H9 (cell line): ENCODE measurements around the gene NRXN2. TPM values are rescaled to one million over a fixed set of nuclear protein-coding genes. Genes with fewer than 3 reads are reported as not detected.

Source experiments
- DNase-seq: peaks from one replicate; pipeline ENCODE4 v3.0.0-alpha.2; 2017
- H2AFZ ChIP-seq: one replicate; pipeline ENCODE4 v1.6.1; 2013; ENCODE audit warnings: mild to moderate bottlenecking, low read length, control low read depth, moderate library complexity
- H2AK5ac ChIP-seq: 2 replicates; pipeline ENCODE4 v1.6.1; 2013; ENCODE audit warnings: low read length, control low read depth, mixed read lengths; ENCODE audit not compliant: insufficient read length
- H2BK120ac ChIP-seq: one replicate; pipeline ENCODE4 v1.6.1; 2013; ENCODE audit warnings: low read depth, mild to moderate bottlenecking, low read length, control low read depth, inconsistent platforms; ENCODE audit not compliant: poor library complexity, severe bottlenecking
- H2BK12ac ChIP-seq: 2 replicates; pipeline ENCODE4 v1.6.1; 2013; ENCODE audit warnings: low read length, control low read depth, mixed read lengths, low read depth; ENCODE audit not compliant: insufficient read length
- H2BK15ac ChIP-seq: 2 replicates; pipeline ENCODE4 v1.6.1; 2013; ENCODE audit warnings: low read depth, low read length, control low read depth
- H2BK20ac ChIP-seq: one replicate; pipeline ENCODE4 v1.6.1; 2013; ENCODE audit warnings: low read depth, mild to moderate bottlenecking, low read length, control low read depth, inconsistent platforms; ENCODE audit not compliant: poor library complexity, severe bottlenecking
- H2BK5ac ChIP-seq: 2 replicates; pipeline ENCODE4 v1.6.1; 2013; ENCODE audit warnings: low read length, control low read depth, mixed read lengths; ENCODE audit not compliant: insufficient read length
- H3K14ac ChIP-seq: 2 replicates; pipeline ENCODE4 v1.6.1; 2013; ENCODE audit warnings: low read length, control low read depth; ENCODE audit not compliant: insufficient read depth
- H3K18ac ChIP-seq: 2 replicates; pipeline ENCODE4 v1.6.1; 2013; ENCODE audit warnings: low read depth, mild to moderate bottlenecking, mixed read lengths, low read length, control low read depth; ENCODE audit not compliant: insufficient read length
- H3K23ac ChIP-seq: 2 replicates; pipeline ENCODE4 v1.6.1; 2013; ENCODE audit warnings: low read length, control low read depth, mixed read lengths, low read depth; ENCODE audit not compliant: insufficient read length
- H3K23me2 ChIP-seq: 2 replicates; pipeline ENCODE4 v1.6.1; 2013; ENCODE audit warnings: low read depth, mild to moderate bottlenecking, mixed read lengths, low read length, control low read depth; ENCODE audit not compliant: insufficient read length, poor library complexity, severe bottlenecking
- H3K27ac ChIP-seq: 2 replicates; pipeline ENCODE4 v1.5.1; 2013; ENCODE audit warnings: low read length, control low read depth, mixed read lengths, low read depth; ENCODE audit not compliant: insufficient read length
- H3K27me3 ChIP-seq: 2 replicates; pipeline ENCODE4 v1.6.1; 2013; ENCODE audit warnings: low read length, control low read depth, inconsistent platforms; ENCODE audit not compliant: insufficient read depth
- H3K4ac ChIP-seq: 2 replicates; pipeline ENCODE4 v1.6.1; 2013; ENCODE audit warnings: low read depth, mild to moderate bottlenecking, control low read depth, inconsistent platforms, low read length, moderate library complexity
- H3K4me1 ChIP-seq: 2 replicates; pipeline ENCODE4 v1.6.1; 2013; ENCODE audit warnings: low read length, control low read depth, inconsistent platforms; ENCODE audit not compliant: insufficient read depth
- H3K4me2 ChIP-seq: 2 replicates; pipeline ENCODE4 v1.6.1; 2013; ENCODE audit warnings: low read length, control low read depth, mixed read lengths; ENCODE audit not compliant: insufficient read length, insufficient read depth
- H3K56ac ChIP-seq: 2 replicates; pipeline ENCODE4 v1.6.1; 2013; ENCODE audit warnings: low read depth, mild to moderate bottlenecking, mixed read lengths, low read length, control low read depth; ENCODE audit not compliant: insufficient read length
- H3K79me1 ChIP-seq: 2 replicates; pipeline ENCODE4 v1.6.1; 2013; ENCODE audit warnings: low read depth, mild to moderate bottlenecking, moderate library complexity, low read length, control low read depth, inconsistent platforms; ENCODE audit not compliant: insufficient read depth, poor library complexity, severe bottlenecking
- H3K79me2 ChIP-seq: 2 replicates; pipeline ENCODE4 v1.6.1; 2013; ENCODE audit warnings: low read length, control low read depth, inconsistent platforms; ENCODE audit not compliant: insufficient read depth
- H3K9ac ChIP-seq: 2 replicates; pipeline ENCODE4 v1.6.1; 2013; ENCODE audit warnings: low read length, control low read depth, mixed read lengths; ENCODE audit not compliant: insufficient read length; ENCODE audit errors: extremely low read depth
- H3K9me3 ChIP-seq: one replicate; pipeline ENCODE4 v1.6.1; 2013; ENCODE audit warnings: low read depth, low read length, inconsistent platforms; ENCODE audit not compliant: control insufficient read depth
- H3T11ph ChIP-seq: one replicate; pipeline ENCODE4 v1.6.1; 2013; ENCODE audit warnings: mild to moderate bottlenecking, low read length, control low read depth, inconsistent platforms
- H4K20me1 ChIP-seq: one replicate; pipeline ENCODE4 v1.6.1; 2013; ENCODE audit not compliant: control insufficient read depth, insufficient read length, insufficient read depth
- H4K5ac ChIP-seq: 2 replicates; pipeline ENCODE4 v1.6.1; 2013; ENCODE audit warnings: low read depth, mild to moderate bottlenecking, mixed read lengths, low read length, control low read depth; ENCODE audit not compliant: insufficient read length
- H4K8ac ChIP-seq: replicated peaks from 2 replicates; pipeline ENCODE4 v1.6.1; 2013; ENCODE audit warnings: low read length, control low read depth, mixed read lengths, low read depth; ENCODE audit not compliant: insufficient read length
- H4K91ac ChIP-seq: 2 replicates; pipeline ENCODE4 v1.6.1; 2013; ENCODE audit warnings: low read depth, mild to moderate bottlenecking, moderate library complexity, mixed read lengths, low read length, control low read depth; ENCODE audit not compliant: insufficient read length
- H3K27ac Mint-ChIP-seq, 3 experiments: 2 replicates in 2 of 3; 3 replicates in 1 of 3; pipeline ENCODE4 v1.8.0; 2020 to 2021; ENCODE audit warnings: mixed read lengths in 3 of 3, mild to moderate bottlenecking in 1 of 3, moderate library complexity in 1 of 3
- H3K27me3 Mint-ChIP-seq: 2 replicates; pipeline ENCODE4 v1.8.0; 2021; ENCODE audit warnings: low read depth, mild to moderate bottlenecking, moderate library complexity, mixed read lengths
- H3K36me3 Mint-ChIP-seq, 3 experiments: 2 replicates in 2 of 3; 3 replicates in 1 of 3; pipeline ENCODE4 v1.8.0; 2020 to 2021; ENCODE audit warnings: low read depth in 3 of 3, mixed read lengths in 3 of 3; ENCODE audit not compliant: insufficient read depth in 1 of 3
- H3K4me1 Mint-ChIP-seq, 2 experiments: 2 replicates each; pipeline ENCODE4 v1.8.0; 2020; ENCODE audit warnings: mixed read lengths in 2 of 2
- H3K4me3 Mint-ChIP-seq, 2 experiments: 2 replicates in 1 of 2; 3 replicates in 1 of 2; pipeline ENCODE4 v1.8.0; 2020 to 2021; ENCODE audit warnings: mild to moderate bottlenecking in 2 of 2, mixed read lengths in 2 of 2, moderate library complexity in 1 of 2
- H3K9me3 Mint-ChIP-seq, 2 experiments: 2 replicates in 1 of 2; 3 replicates in 1 of 2; pipeline ENCODE4 v1.8.0; 2020; ENCODE audit warnings: mild to moderate bottlenecking in 2 of 2, mixed read lengths in 2 of 2, moderate library complexity in 1 of 2
- CTCF ChIP-seq: fragments of 200-600 bp; sonication (generic); conservative IDR thresholded peaks from 3 replicates; pipeline ENCODE4 v1.8.0; 2021; ENCODE audit warnings: antibody characterized with exemption, mild to moderate bottlenecking
- WGBS: extraction: QIAGEN DNeasy Blood & Tissue Kit; methylation state at CpG from one replicate; pipeline ENCODE4 v1.1.7; 2013; ENCODE audit warnings: missing lambda C conversion rate, low lambda C conversion rate, mixed read lengths; ENCODE audit not compliant: insufficient read length; ENCODE audit errors: extremely low coverage; 5-methylcytosine and 5-hydroxymethylcytosine counted together
- total RNA-seq: library from RNA; stranded (reverse); gene quantifications from 2 replicates; pipeline ENCODE4 v1.2.1, GENCODE V29; 2021

The NRXN2 gene
- total RNA-seq, 1 experiment from 2014 or later = 3.9 TPM

GRCh38 chr11:64581057-64581523, 141.9 kb downstream of the NRXN2 start:
- H3K9ac ChIP-seq = no peak overlapping the region
- no peak overlapping the region for H4K91ac ChIP-seq
- H3K56ac ChIP-seq = no peak overlapping the region
- H3K4me1 ChIP-seq = no peaks in the 10 kb centered on the region
- H3K18ac ChIP-seq = no peak overlapping the region
- no peak overlapping the region for H3K4me3 Mint-ChIP-seq
- H2BK5ac ChIP-seq = no peak overlapping the region
- no peak overlapping the region for H2AFZ ChIP-seq
- no peak overlapping the region for H3K27ac Mint-ChIP-seq
- no peak for DNase-seq
- no peak overlapping the region for H2BK20ac ChIP-seq
- peaks cover 0 to 2% of the 10 kb centered on the region in 2 experiments; a peak in 1 of 5 replicates for H3K9me3 Mint-ChIP-seq
- no peak overlapping the region for H3K27ac ChIP-seq
- no peak overlapping the region for H4K8ac ChIP-seq
- no peak overlapping the region for H3K4me2 ChIP-seq
- H3K9me3 ChIP-seq = no peaks in the 10 kb centered on the region
- no peak overlapping the region for H3K14ac ChIP-seq
- no peak overlapping the region for H2BK15ac ChIP-seq
- no peak for TF ChIP-seq CTCF
- H3K27me3 Mint-ChIP-seq = peaks cover 36% of the 10 kb centered on the region
- H3K23me2 ChIP-seq = no peaks in the 10 kb centered on the region
- no CpG with 5 or more reads among the region's 17 CpGs for WGBS
- no peak overlapping the region for H4K5ac ChIP-seq
- no peak overlapping the region for H2BK12ac ChIP-seq
- no peak overlapping the region for H3K4ac ChIP-seq
- no peaks in the 10 kb centered on the region for H4K20me1 ChIP-seq
- no peak overlapping the region for H2AK5ac ChIP-seq
- H3K27me3 ChIP-seq = no peaks in the 10 kb centered on the region; the same call in 1 of the 2 replicates
- no peak overlapping the region for H3K23ac ChIP-seq
- no peak overlapping the region for H3T11ph ChIP-seq
- H3K36me3 Mint-ChIP-seq = no peaks in the 10 kb centered on the region
- H2BK120ac ChIP-seq = no peak overlapping the region
- no peaks in the 10 kb centered on the region for H3K79me1 ChIP-seq
- peaks cover 0 to 4% of the 10 kb centered on the region in 2 experiments; a peak in 2 of 4 replicates for H3K4me1 Mint-ChIP-seq
- no peaks in the 10 kb centered on the region for H3K79me2 ChIP-seq
